ENCODE results near the gene CEND1. TPM values are rescaled to one million over a fixed set of nuclear protein-coding genes. Genes with fewer than 3 reads are reported as not detected.

Gene CEND1
- total RNA-seq, 1 experiment from 2014 or later: 0.81 TPM

DNA sequence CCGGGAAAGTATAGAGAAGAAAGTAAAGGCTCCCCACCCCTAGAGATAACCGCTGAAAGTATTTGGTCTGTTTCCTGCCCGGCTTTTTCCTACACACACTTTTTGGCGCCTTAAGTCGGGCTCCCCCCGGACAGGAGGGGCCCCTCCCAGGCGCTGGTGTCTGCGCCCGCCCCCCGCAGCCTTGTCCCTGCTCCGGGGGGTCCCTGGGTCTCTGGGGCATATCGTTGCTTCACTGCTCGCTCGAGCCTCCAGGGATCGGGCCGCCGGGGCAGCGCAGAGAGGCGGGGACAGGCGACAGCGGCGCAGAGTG, 36.9 kb upstream of the CEND1 start:
- Histone ChIP-seq H3K79me1 (ENCODE audit: insufficient read depth, low read depth, low read length, poor library complexity, severe bottlenecking) (no peaks in the 10 kb centered on the region), H2BK20ac (ENCODE audit: low read depth, low read length, poor library complexity, severe bottlenecking) (no peak overlapping the region), H3K56ac (ENCODE audit: insufficient read length, low read depth, low read length) (no peak overlapping the region), H2BK120ac (ENCODE audit: low read depth, low read length, poor library complexity, severe bottlenecking) (no peak overlapping the region), H3K9ac (ENCODE audit: extremely low read depth, insufficient read length, low read length) (no peak overlapping the region), H3K4ac (ENCODE audit: low read depth, low read length) (no peak overlapping the region), H2AK5ac (ENCODE audit: insufficient read length, low read length) (no peak overlapping the region), H3K14ac (ENCODE audit: insufficient read depth, low read length) (no peak overlapping the region), H3K4me2 (ENCODE audit: insufficient read depth, insufficient read length, low read length) (peak overlapping the region; percentile 58), H2BK12ac (ENCODE audit: insufficient read length, low read depth, low read length) (no peak overlapping the region), H3K9me3 (ENCODE audit: control insufficient read depth, low read depth, low read length) (no peaks in the 10 kb centered on the region), H3K23ac (ENCODE audit: insufficient read length, low read depth, low read length) (no peak overlapping the region), H3K4me1 (ENCODE audit: insufficient read depth, low read length) (no peaks in the 10 kb centered on the region; the same call in 1 of the 2 replicates), H2BK5ac (ENCODE audit: insufficient read length, low read length) (no peak overlapping the region), H3K27ac (ENCODE audit: insufficient read length, low read depth, low read length) (no peak overlapping the region), H3K79me2 (ENCODE audit: insufficient read depth, low read length) (no peaks in the 10 kb centered on the region), H4K91ac (ENCODE audit: insufficient read length, low read depth, low read length) (no peak overlapping the region), H2AFZ (ENCODE audit: low read length) (no peak overlapping the region), H3T11ph (ENCODE audit: low read length) (no peak overlapping the region), H3K27me3 (ENCODE audit: insufficient read depth, low read length) (peaks cover 8% of the 10 kb centered on the region; the same call in 1 of the 2 replicates), H3K23me2 (ENCODE audit: insufficient read length, low read depth, low read length, poor library complexity, severe bottlenecking) (peaks cover 24% of the 10 kb centered on the region), H4K20me1 (ENCODE audit: control insufficient read depth, insufficient read depth, insufficient read length) (no peaks in the 10 kb centered on the region), H4K8ac (replicated peaks; ENCODE audit: insufficient read length, low read depth, low read length) (no peak overlapping the region), H3K18ac (ENCODE audit: insufficient read length, low read depth, low read length) (no peak overlapping the region), H4K5ac (ENCODE audit: insufficient read length, low read depth, low read length) (no peak overlapping the region), H2BK15ac (ENCODE audit: low read depth, low read length) (no peak overlapping the region)
- H3K4me1 Mint-ChIP-seq: peaks cover 28 to 37% of the 10 kb centered on the region in 2 experiments
- peak overlapping the region; percentile 59 to 78 for H3K4me3 Mint-ChIP-seq
- WGBS (ENCODE audit: extremely low coverage, insufficient read length, low lambda C conversion rate): no CpG with 5 or more reads among the region's 22 CpGs
- no peaks in the 10 kb centered on the region; a peak in 1 of 5 replicates for H3K9me3 Mint-ChIP-seq
- TF ChIP-seq, protein P1, sequence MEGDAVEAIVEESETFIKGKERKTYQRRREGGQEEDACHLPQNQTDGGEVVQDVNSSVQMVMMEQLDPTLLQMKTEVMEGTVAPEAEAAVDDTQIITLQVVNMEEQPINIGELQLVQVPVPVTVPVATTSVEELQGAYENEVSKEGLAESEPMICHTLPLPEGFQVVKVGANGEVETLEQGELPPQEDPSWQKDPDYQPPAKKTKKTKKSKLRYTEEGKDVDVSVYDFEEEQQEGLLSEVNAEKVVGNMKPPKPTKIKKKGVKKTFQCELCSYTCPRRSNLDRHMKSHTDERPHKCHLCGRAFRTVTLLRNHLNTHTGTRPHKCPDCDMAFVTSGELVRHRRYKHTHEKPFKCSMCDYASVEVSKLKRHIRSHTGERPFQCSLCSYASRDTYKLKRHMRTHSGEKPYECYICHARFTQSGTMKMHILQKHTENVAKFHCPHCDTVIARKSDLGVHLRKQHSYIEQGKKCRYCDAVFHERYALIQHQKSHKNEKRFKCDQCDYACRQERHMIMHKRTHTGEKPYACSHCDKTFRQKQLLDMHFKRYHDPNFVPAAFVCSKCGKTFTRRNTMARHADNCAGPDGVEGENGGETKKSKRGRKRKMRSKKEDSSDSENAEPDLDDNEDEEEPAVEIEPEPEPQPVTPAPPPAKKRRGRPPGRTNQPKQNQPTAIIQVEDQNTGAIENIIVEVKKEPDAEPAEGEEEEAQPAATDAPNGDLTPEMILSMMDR (conservative IDR thresholded peaks at IDR 0.05): no peak
- peaks cover 30% of the 10 kb centered on the region for H3K27me3 Mint-ChIP-seq (ENCODE audit: low read depth)
- H3K27ac Mint-ChIP-seq: no peak overlapping the region
- peaks cover 0 to 24% (median 14%) of the 10 kb centered on the region in 3 experiments for H3K36me3 Mint-ChIP-seq (ENCODE audit: insufficient read depth in 1 of 3, low read depth in 3 of 3)
- DNase-seq: no peak

Data from H9 (cell line).